HEK293 (cell line): ENCODE results near the gene NREP.

Experiments
- FEZF1 ChIP-seq: fragments of 450-650 bp; formaldehyde crosslinking; IDR thresholded peaks from 2 replicates; pipeline ENCODE4 v1.5.1; 2016; ENCODE audit warnings: missing biosample characterization, missing genetic modification characterization
- ZBTB21 ChIP-seq: fragments of 450-650 bp; formaldehyde crosslinking; IDR thresholded peaks from 2 replicates; pipeline ENCODE4 v1.5.1; 2017; ENCODE audit warnings: missing biosample characterization, missing genetic modification characterization
- TF ChIP-seq, protein P1 (sequence below): fragments of 450-650 bp; formaldehyde crosslinking; IDR thresholded peaks from 2 replicates; pipeline ENCODE4 v1.5.1; 2016; ENCODE audit warnings: missing biosample characterization, missing genetic modification characterization
- TF ChIP-seq, protein P2 (sequence below): fragments of 450-650 bp; formaldehyde crosslinking; IDR thresholded peaks from 2 replicates; pipeline ENCODE4 v1.5.1; 2016; ENCODE audit warnings: missing biosample characterization, missing genetic modification characterization
- TF ChIP-seq, protein P3 (sequence below): fragments of 450-650 bp; formaldehyde crosslinking; IDR thresholded peaks from 2 replicates; pipeline ENCODE4 v1.5.1; 2016; ENCODE audit warnings: missing biosample characterization, missing genetic modification characterization

DNA sequence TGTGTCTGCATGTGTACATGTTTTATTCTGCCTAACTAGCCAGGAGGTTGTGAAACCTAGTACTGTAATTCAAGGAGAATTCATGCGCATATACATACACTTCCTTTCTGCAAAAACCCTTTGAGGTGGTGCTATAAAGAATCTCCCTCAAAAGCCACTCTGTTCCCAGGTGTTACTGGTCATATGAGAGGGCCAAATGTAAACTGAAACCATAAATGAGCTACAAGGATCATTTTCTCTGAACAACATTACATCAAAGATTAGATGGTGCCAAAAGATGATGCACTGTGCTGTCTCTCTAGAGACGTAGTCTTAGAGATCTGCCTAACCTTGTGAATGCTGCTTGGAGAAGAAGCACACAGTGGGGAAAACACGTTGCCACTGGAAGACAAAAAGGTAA, 15.7 kb downstream of the NREP start:
- TF ChIP-seq, protein P1, sequence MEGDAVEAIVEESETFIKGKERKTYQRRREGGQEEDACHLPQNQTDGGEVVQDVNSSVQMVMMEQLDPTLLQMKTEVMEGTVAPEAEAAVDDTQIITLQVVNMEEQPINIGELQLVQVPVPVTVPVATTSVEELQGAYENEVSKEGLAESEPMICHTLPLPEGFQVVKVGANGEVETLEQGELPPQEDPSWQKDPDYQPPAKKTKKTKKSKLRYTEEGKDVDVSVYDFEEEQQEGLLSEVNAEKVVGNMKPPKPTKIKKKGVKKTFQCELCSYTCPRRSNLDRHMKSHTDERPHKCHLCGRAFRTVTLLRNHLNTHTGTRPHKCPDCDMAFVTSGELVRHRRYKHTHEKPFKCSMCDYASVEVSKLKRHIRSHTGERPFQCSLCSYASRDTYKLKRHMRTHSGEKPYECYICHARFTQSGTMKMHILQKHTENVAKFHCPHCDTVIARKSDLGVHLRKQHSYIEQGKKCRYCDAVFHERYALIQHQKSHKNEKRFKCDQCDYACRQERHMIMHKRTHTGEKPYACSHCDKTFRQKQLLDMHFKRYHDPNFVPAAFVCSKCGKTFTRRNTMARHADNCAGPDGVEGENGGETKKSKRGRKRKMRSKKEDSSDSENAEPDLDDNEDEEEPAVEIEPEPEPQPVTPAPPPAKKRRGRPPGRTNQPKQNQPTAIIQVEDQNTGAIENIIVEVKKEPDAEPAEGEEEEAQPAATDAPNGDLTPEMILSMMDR (tag by site-specific recombination), result no peak
- no peak for TF ChIP-seq ZBTB21 (tag by site-specific recombination)
- TF ChIP-seq, protein P2, sequence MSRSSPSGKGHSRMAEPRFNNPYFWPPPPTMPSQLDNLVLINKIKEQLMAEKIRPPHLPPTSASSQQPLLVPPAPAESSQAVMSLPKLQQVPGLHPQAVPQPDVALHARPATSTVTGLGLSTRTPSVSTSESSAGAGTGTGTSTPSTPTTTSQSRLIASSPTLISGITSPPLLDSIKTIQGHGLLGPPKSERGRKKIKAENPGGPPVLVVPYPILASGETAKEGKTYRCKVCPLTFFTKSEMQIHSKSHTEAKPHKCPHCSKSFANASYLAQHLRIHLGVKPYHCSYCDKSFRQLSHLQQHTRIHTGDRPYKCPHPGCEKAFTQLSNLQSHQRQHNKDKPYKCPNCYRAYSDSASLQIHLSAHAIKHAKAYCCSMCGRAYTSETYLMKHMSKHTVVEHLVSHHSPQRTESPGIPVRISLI (tag by site-specific recombination), result no peak
- TF ChIP-seq FEZF1 (tag by site-specific recombination), result no peak
- TF ChIP-seq, protein P3, sequence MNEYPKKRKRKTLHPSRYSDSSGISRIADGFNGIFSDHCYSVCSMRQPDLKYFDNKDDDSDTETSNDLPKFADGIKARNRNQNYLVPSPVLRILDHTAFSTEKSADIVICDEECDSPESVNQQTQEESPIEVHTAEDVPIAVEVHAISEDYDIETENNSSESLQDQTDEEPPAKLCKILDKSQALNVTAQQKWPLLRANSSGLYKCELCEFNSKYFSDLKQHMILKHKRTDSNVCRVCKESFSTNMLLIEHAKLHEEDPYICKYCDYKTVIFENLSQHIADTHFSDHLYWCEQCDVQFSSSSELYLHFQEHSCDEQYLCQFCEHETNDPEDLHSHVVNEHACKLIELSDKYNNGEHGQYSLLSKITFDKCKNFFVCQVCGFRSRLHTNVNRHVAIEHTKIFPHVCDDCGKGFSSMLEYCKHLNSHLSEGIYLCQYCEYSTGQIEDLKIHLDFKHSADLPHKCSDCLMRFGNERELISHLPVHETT (tag by site-specific recombination), result no peak
